HG02588 (cell line): ENCODE data around the gene OR10G8.
A peak's percentile ranks its signal among the peaks of the same experiment; 100 is the strongest.

Experiments used
- ATAC-seq: cut with Tn5 transposase; IDR thresholded peaks from one replicate; pipeline ENCODE4 v1.9.1; 2021; ENCODE audit warnings: mild to moderate bottlenecking, moderate library complexity; ENCODE audit not compliant: unreplicated experiment

OR10G8 gene

GRCh38 chr11:124075841-124076651, 49.4 kb downstream of the OR10G8 start:
- ATAC-seq = peak; percentile 67

GRCh38 chr11:124077266-124077665, 50.7 kb downstream of the OR10G8 start:
- ATAC-seq = no peak

GRCh38 chr11:124078591-124078990, 52.0 kb downstream of the OR10G8 start:
- no peak for ATAC-seq

DNA sequence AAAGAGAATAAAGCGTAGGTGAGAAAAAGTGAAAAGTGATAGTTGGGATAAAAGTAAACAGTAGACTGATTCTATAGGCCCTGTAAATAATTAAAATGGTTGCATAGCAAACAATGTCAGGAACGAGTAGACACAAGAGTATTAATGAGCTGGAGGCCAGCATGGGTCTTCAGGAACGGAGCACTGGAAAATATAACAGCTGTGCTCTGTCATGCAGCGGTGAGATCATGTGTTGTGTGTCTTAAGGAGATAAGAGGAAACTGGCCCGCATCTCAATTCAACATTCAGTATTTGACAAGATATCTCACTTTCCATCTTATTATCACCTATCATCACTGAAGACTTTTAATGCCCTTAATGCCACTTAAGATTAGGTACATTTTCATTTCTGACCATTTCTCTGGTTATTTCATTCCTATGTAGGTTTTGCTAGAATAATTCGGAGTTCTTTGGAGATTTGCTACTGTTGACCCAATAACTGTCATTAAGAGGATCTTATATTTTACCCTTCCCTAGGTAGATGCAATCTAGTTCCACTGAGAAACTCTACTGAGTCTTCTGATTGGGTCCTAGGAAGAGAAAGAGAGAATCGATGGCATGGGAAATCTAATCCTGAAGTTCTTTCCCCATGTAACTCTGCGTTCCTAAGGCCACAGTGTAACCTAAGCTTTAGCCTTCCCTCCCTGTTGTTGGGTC, 53.2 kb downstream of the OR10G8 start:
- no peak for ATAC-seq
